ENCODE data around the gene CLCA1.
"Not testable (repeated sequence)": the region's sequence is repeated elsewhere in the genome, so short reads cannot be mapped to it uniquely, and the experiment has no call there.

The CLCA1 gene

DNA sequence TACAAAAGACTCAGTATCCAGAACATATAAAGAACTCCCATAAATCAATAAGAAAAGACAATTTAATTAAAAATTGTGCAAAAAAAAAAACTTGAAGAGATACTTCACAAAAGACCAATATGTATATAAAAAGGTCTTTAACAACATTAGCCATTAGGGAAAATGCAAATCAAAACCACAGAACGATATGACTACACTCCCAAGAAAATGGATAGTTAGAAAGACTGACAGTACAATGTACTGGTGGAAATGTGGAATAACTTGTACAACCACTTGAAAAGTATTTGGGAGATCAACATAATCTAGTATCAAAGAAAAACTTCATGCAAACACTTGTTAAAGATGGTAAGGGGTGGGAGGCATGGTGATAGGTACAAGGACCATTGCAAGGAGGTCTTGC is 3.9 kb upstream of the CLCA1 start:
- DNase-seq, result no peak

DNA sequence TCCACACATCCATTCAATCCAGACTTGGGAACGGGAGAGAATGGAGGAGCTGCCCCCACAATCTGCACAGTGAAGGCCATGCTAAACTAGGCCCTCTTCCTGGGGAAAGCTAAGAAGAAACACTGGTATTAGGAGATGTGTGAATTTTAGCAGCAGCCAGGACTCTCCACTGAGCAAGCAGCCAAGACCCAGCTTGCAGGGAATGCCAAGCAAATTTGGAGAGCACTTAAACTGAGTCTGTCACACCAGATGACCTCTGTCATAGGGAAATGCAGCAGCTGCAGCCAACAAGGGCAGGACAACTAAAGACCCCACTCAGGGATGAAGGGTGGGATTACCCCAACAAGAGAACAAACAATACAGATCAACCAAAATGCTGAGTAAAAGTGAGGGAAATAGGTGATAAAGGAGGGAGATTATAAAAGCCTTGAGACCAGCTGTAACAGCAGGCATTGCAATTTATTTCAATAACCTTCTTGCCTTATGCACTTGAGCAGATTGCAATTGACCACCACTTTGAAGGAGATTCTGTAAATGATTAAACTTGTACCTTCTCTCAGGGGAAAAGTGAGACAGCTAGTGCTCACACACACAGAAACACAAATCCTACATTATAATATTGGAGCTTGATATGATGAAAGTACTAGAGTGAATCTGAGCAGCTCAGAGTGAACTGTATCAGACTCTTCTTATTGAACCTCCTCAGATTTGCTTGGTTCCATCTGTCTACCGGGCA is 2.5 kb upstream of the CLCA1 start:
- DNase-seq, result no peak

GRCh38 chr1:86466986-86467385 is 1.7 kb upstream of the CLCA1 start:
- DNase-seq, result no peak

DNA sequence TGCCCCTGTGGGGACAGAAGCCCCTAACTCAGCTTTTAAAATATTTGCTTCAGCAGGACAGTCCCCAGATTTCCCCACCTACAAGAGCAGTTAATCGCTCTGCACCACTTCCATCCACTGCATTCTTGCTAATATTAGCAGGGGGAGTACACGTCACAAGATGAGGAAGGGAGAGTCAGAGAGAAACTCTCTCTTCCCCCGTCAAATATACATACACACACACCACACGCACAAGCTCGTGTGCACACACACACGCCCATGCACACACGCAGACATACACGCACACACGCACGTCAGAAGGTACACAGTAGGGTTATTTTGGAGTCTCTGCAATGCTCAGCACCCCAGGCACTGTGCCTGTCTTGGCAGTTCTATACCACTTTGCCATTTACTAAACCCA is 2.1 kb downstream of the CLCA1 start:
- DNase-seq, result no peak

DNA sequence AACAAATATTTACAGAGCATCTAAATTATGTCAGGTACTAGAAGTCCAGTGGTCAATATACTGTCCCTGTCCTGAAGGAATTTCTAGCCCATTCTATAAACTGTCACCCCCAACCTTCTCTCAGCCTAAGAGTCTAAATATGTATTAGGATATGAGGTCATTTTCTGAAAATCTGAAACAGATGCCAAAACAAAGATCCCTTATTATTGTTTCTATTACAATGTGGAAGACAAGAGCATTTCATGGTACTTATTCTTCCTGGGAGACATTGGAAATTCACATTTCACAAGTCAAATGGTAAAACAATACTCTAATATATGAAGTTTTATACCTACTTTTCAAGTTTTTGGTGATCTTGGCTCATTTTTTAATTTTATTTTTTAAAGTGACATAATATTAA is 2.6 kb downstream of the CLCA1 start:
- DNase-seq, result no peak

- DNase-seq, result no peak
Observed at GRCh38 chr1:86472152-86472551, 3.4 kb downstream of the CLCA1 start.

- no peak for DNase-seq
Observed at GRCh38 chr1:86472767-86473166, 4.0 kb downstream of the CLCA1 start.

GRCh38 chr1:86477256-86477655 is 8.5 kb downstream of the CLCA1 start:
- DNase-seq, result no peak

GRCh38 chr1:86477682-86478081 is 9.0 kb downstream of the CLCA1 start:
- DNase-seq, result no peak

DNA sequence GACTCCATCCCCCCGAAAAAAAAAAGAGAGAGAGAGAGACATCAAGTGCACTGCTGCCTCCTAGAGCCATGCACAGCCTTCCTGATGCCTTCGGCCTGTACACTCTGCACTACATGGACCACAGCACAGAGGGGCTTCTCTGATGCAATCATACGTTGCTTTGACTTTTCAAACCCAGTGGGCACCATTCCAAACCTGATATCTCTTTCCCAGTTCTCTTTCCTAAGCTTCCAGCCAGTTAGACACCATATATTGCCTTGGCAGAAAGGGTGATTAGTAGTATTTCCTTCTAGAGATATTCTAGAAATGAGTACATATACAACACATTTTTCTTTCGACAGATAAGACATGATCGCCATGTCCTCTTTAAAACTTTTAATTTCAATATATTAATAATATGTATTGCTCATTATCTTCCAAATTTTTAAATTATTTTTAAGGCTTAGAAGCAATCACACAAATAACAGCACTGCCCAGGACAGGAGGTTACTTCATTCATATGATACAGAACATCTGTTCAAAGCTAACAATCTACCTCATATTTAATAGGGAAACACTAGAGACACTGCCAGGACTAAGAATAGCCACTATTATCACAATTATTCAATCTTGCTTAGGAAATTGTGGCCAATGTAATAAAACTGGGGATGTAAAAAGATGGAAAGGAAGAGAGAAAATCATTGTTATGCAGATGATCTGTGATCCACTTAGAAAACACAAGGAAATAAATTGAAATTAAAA is 9.9 kb downstream of the CLCA1 start:
- DNase-seq, result no peak

GRCh38 chr1:86481966-86482365 is 13.2 kb downstream of the CLCA1 start:
- no peak for DNase-seq

DNA sequence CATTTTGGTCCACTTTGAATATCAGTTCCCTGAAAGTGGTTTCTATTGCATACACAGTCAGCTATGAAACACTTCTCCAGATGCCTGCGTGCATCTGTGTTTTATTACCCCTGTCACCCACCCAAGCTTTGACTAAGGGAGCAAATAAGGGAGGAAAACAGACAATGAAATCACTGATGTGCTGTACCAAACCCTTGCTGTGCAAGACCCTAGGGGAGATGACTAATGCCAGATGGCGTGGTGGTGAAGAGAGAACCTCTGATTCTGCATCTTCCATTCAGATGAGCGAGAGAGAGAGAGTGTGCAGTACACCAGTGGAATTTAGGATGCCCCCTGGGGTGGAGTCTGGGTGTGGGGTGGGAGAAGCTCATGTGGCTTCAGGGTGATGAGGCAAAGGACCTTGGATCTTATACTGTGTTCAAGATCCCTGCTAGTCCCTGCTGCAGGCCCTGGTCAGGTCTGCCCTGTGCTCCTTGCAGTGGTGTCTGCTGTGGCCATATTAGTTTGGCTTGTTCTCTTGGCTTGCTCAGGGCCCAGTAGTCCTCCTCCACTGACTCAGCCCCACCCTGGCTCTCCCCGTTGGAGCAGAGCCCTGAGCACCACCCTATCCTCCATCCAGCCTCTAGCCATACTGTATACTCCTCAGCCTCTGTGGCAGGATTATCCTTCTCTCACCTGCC is 18.5 kb downstream of the CLCA1 start:
- no peak for DNase-seq

GRCh38 chr1:86487811-86488141 is 19.0 kb downstream of the CLCA1 start:
- no peak for DNase-seq

DNA sequence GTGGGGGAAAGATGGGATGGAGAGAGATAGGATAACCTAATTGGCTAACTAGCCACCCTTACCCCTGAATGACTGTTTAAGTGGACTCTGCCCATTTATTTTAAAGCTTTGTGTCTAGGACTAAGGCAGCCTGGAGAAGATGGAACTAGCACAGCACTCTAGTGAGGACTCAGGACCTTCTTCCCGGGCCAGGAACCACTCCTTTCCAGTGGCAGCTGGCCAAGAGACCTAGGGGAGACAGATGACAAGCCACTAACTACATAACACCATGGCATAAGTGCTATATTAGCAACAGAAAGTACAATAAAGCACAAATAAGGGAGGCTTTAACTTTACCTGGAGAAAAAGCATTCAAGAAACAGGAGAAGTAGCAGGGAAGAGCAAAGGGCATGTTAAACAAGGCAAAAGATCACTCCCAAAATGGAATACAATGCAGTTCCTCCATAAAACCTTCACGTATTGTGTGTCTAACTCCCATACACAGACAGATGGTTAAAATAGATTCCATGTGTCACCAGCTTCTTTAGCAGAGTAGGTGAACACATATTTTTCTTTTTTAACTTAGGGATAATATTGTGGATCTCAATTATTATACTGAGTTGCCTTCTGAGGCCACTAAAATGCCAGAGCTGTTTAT is 20.6 kb downstream of the CLCA1 start:
- no peak for DNase-seq

GRCh38 chr1:86491171-86491950 is 22.6 kb downstream of the CLCA1 start:
- DNase-seq, result no peak

DNA sequence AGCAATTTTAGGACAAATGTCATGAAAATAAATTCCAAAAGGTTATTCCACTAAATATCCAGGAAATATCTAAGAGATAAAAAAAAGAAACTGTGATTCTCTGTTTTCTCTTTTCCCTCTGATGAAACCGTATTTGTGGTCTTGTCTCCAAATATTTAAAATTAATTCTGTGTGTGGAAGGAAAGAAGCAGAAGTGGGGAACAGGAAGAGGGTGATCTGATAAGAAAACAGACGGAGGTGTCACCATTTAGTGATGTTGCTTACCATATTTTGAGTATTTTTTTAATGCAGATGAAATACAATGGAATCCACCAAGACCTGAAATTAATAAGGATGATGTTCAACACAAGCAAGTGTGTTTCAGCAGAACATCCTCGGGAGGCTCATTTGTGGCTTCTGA is 29.6 kb downstream of the CLCA1 start:
- DNase-seq, result no peak

DNA sequence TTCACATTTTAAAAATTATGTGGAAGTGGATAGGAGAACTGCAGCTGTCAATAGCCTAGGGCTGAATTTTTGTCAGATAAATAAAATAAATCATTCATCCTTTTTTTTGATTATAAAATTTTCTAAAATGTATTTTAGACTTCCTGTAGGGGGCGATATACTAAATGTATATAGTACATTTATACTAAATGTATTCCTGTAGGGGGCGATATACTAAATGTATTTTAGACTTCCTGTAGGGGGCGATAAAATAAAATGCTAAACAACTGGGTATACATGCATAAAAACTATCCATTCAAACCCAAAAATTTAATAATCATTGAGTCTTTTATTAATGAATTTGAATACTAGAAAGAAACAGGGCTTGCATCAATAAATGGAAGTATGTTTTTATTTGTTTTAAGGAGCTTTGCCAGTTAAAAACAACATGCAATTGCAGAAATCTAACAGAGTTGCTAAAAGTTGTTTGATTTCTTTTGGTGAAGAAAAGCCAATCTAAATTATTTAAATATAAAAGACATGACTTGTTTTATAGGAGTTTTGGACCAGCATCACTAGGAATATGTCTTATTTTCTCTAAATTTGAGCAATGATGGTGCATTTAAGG is 31.4 kb downstream of the CLCA1 start:
- DNase-seq, result peak; percentile 50

DNA sequence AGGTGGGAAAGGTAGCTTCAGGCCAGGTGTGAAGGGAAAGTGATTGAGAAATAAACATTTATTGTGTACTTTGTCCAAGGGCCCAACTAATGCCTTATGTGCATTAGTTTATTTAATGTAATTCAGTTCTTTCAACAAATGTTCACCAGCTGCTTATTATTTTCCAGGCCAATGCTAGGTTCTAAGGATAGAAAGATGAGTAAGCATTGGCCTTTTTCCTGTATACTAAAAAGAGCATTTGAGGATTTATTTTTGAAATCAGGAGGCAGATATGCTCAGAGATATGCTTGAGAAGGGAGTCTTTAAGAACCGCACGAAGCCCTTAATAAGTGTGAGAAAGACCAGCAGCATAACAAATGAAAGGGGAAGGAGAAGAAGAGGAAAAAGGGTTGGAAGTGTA is 32.0 kb downstream of the CLCA1 start:
- no peak for DNase-seq

- DNase-seq, result not testable (repeated sequence)
Observed at GRCh38 chr1:86502125-86502646, 33.5 kb downstream of the CLCA1 start.

- DNase-seq, result no peak
Observed at GRCh38 chr1:86502721-86503405, 34.1 kb downstream of the CLCA1 start.

GRCh38 chr1:86503406-86504136 is 34.8 kb downstream of the CLCA1 start:
- no peak for DNase-seq

Measured in NCI-H1105 (cell line).